K562 (cell line): Measurements from ENCODE around the gene RALGPS1. TPM values are rescaled to one million over a fixed set of nuclear protein-coding genes. Genes with fewer than 3 reads are reported as not detected.

Experiments
- ATAC-seq: fragments of 200-7000 bp; cut with Tn5 transposase; 3 replicates; pipeline ENCODE4 v1.9.1; 2020; ENCODE audit warnings: moderate library complexity
- BruUV-seq: library from RNA; stranded (reverse); fragments of 400-500 nt; replicated peaks from 2 replicates; lab custom pipeline; 2021; lab: Mats Ljungman, UMichigan
- CTCF ChIA-PET: fragments of 300-600 bp; formaldehyde crosslinking; extraction: SDS; loops from one replicate; lab custom pipeline; 2021; ENCODE audit warnings: low intra/inter-chr PET ratio; lab: Yijun Ruan, JAX
- POLR2A ChIA-PET: fragments of 300-600, 350-650 bp; sonication (Branson Sonifier 250); formaldehyde crosslinking; extraction: SDS; loops from one replicate; lab custom pipeline; 2021; ENCODE audit warnings: antibody characterized with exemption, inconsistent platforms; lab: Yijun Ruan, JAX
- DNase-seq, 4 experiments: peaks; one replicate each; pipeline versions ENCODE4 v3.0.0 to v3.0.0-alpha.2; 2011 to 2018; ENCODE audit warnings: low spot score in 3 of 4, mixed read lengths in 3 of 4; ENCODE audit errors: extremely low read depth in 1 of 4
- FAIRE-seq: peaks from 2 replicates; lab custom pipeline; 2011; peaks lifted over from hg19 to GRCh38; lab: Jason Lieb, UNC
- H2AFZ ChIP-seq: 2 replicates; pipeline ENCODE4 v1.6.0; 2011; ENCODE audit warnings: low read depth, low read length, control low read depth, inconsistent platforms
- H3K27ac ChIP-seq: fragments of 200-600 bp; 3 replicates; pipeline ENCODE4 v1.8.0; 2011; ENCODE audit warnings: low read depth, mild to moderate bottlenecking, control low read depth, inconsistent platforms, low read length, moderate library complexity, mixed read lengths; ENCODE audit errors: extremely low read depth
- H3K27me3 ChIP-seq, 2 experiments: fragments of 300-600 bp in 1 of 2; 2 replicates in 1 of 2; 3 replicates in 1 of 2; pipeline versions ENCODE4 v1.6.0 to v1.8.0; 2011; ENCODE audit warnings: inconsistent platforms in 2 of 2, low read length in 2 of 2, mild to moderate bottlenecking in 1 of 2, mixed read lengths in 1 of 2, moderate library complexity in 1 of 2; ENCODE audit not compliant: control insufficient read depth in 2 of 2, insufficient read depth in 2 of 2
- H3K36me3 ChIP-seq: fragments of 300-600 bp; 3 replicates; pipeline ENCODE4 v1.8.0; 2011; ENCODE audit warnings: mild to moderate bottlenecking, low read length, inconsistent platforms; ENCODE audit not compliant: control insufficient read depth, insufficient read depth
- H3K4me1 ChIP-seq, 2 experiments: fragments of 200-600 bp in 1 of 2; replicated peaks in 1 of 2; 2 replicates in 1 of 2; 3 replicates in 1 of 2; pipeline versions ENCODE4 v1.5.1 to v1.8.0; 2011; ENCODE audit warnings: inconsistent platforms in 2 of 2, low read length in 2 of 2, mild to moderate bottlenecking in 1 of 2, mixed read lengths in 1 of 2, moderate library complexity in 1 of 2; ENCODE audit not compliant: control insufficient read depth in 2 of 2, insufficient read depth in 2 of 2
- H3K4me2 ChIP-seq: 2 replicates; pipeline ENCODE4 v1.6.1; 2011; ENCODE audit warnings: low read length, control low read depth, inconsistent platforms, mixed read lengths; ENCODE audit not compliant: insufficient read depth
- H3K4me3 ChIP-seq: fragments of 200-600 bp; sonication (generic), shearing (Covaris generic); 2 replicates; pipeline ENCODE4 v1.5.1; 2016; ENCODE audit warnings: control low read depth, inconsistent platforms
- H3K79me2 ChIP-seq: fragments of 200-600 bp; 3 replicates; pipeline ENCODE4 v1.8.0; 2011; ENCODE audit warnings: low read length, inconsistent platforms; ENCODE audit not compliant: control insufficient read depth, insufficient read depth
- H3K9ac ChIP-seq, 2 experiments: 2 replicates each; pipeline versions ENCODE4 v1.6.0 to v1.6.1; 2011; ENCODE audit warnings: low read depth in 2 of 2, low read length in 2 of 2, control low read depth in 1 of 2, inconsistent platforms in 1 of 2, mild to moderate bottlenecking in 1 of 2, mixed read lengths in 1 of 2; ENCODE audit not compliant: insufficient read depth in 1 of 2
- H3K9me1 ChIP-seq: one replicate; pipeline ENCODE4 v1.6.0; 2011; ENCODE audit warnings: inconsistent platforms, mild to moderate bottlenecking, low read length, moderate library complexity; ENCODE audit not compliant: control insufficient read depth, insufficient read depth
- H3K9me3 ChIP-seq: replicated peaks from 2 replicates; pipeline ENCODE4 v1.5.1; 2011; ENCODE audit warnings: low read depth, low read length, inconsistent platforms; ENCODE audit not compliant: control insufficient read depth, insufficient read depth
- H4K20me1 ChIP-seq: replicated peaks from 2 replicates; pipeline ENCODE4 v1.6.1; 2011; ENCODE audit warnings: low read length, inconsistent platforms, mixed read lengths; ENCODE audit not compliant: control insufficient read depth, insufficient read depth
- BRD4 ChIP-seq: fragments of 200-600 bp; sonication (generic); IDR thresholded peaks from 2 replicates; pipeline ENCODE4 v1.6.1; 2017; ENCODE audit warnings: inconsistent platforms
- CHD1 ChIP-seq: fragments of 200-600 bp; sonication (generic); IDR thresholded peaks from one replicate; pipeline ENCODE4 v1.6.1; 2012; ENCODE audit warnings: mild to moderate bottlenecking, moderate library complexity, low read length, inconsistent platforms
- ETV5 ChIP-seq: sonication (generic); formaldehyde crosslinking; IDR thresholded peaks from 2 replicates; pipeline ENCODE4 v1.4.0; 2020; ENCODE audit warnings: low read depth, mild to moderate bottlenecking, missing genetic modification reagents
- EWSR1 ChIP-seq: fragments of 450-650 bp; IDR thresholded peaks from 2 replicates; pipeline ENCODE4 v1.6.1; 2018; ENCODE audit warnings: borderline replicate concordance, mild to moderate bottlenecking, low read depth, moderate library complexity; ENCODE audit not compliant: partially characterized antibody
- FOXM1 ChIP-seq, 2 experiments: fragments of 450-650 bp in 1 of 2; sonication (generic) in 1 of 2; formaldehyde crosslinking in 1 of 2; IDR thresholded peaks; 2 replicates each; pipeline versions ENCODE4 v1.6.1 to v1.9.0; 2017 to 2022; ENCODE audit warnings: low read depth in 2 of 2, mild to moderate bottlenecking in 2 of 2, missing genetic modification reagents in 1 of 2, moderate library complexity in 1 of 2
- IFI16 ChIP-seq: fragments of 250-450 bp; sonication (Bioruptor Pico); IDR thresholded peaks from 2 replicates; pipeline ENCODE4 v2.1.2; 2022; ENCODE audit warnings: mild to moderate bottlenecking, inconsistent platforms
- NKRF ChIP-seq: fragments of 450-650 bp; IDR thresholded peaks from 2 replicates; pipeline ENCODE4 v1.6.1; 2016; ENCODE audit warnings: borderline replicate concordance
- SLC30A9 ChIP-seq: fragments of 250-450 bp; sonication (Bioruptor Pico); IDR thresholded peaks from 2 replicates; pipeline ENCODE4 v1.8.0; 2022; ENCODE audit warnings: mild to moderate bottlenecking, moderate library complexity
- SMARCB1 ChIP-seq: IDR thresholded peaks from 2 replicates; pipeline ENCODE4 v1.6.1; 2011; ENCODE audit warnings: improper control_type of control experiment, low read depth; ENCODE audit not compliant: insufficient read length
- SRSF1 ChIP-seq: fragments of 200-400 bp; formaldehyde crosslinking; IDR thresholded peaks from 2 replicates; pipeline ENCODE4 v1.6.1; 2017; ENCODE audit warnings: mild to moderate bottlenecking, low read depth, low read length, moderate library complexity
- SRSF3 ChIP-seq: fragments of 200-400 bp; formaldehyde crosslinking; IDR thresholded peaks from 2 replicates; pipeline ENCODE4 v1.6.1; 2016; ENCODE audit warnings: mild to moderate bottlenecking, low read length, moderate library complexity; ENCODE audit not compliant: insufficient read depth
- TSC22D4 ChIP-seq: fragments of 450-650 bp; IDR thresholded peaks from 2 replicates; pipeline ENCODE4 v1.6.1; 2016; ENCODE audit warnings: missing genetic modification characterization, missing biosample characterization, control low read depth
- UBTF ChIP-seq, 2 experiments: IDR thresholded peaks; 2 replicates each; pipeline ENCODE4 v1.6.1; 2012; ENCODE audit warnings: improper control_type of control experiment in 2 of 2, low read depth in 2 of 2, low read length in 2 of 2, borderline replicate concordance in 1 of 2
- ZKSCAN1 ChIP-seq: fragments of 150-350 bp; IDR thresholded peaks from 2 replicates; pipeline ENCODE4 v1.6.1; 2016; ENCODE audit warnings: low read depth, low read length
- ZNF408 ChIP-seq: fragments of 250-450 bp; sonication (Bioruptor Pico); IDR thresholded peaks from 2 replicates; pipeline ENCODE4 v1.4.0; 2020; ENCODE audit warnings: low read depth, mild to moderate bottlenecking, moderate library complexity
- ZNF696 ChIP-seq: fragments of 250-450 bp; sonication (Bioruptor Pico); conservative IDR thresholded peaks from 2 replicates; pipeline ENCODE4 v1.4.0; 2020; ENCODE audit warnings: mild to moderate bottlenecking, moderate library complexity
- WGBS: fragments of 100-300 bp; shearing (Covaris generic); methylation state at CpG from one replicate; pipeline ENCODE4 v1.1.6; 2016; ENCODE audit warnings: low coverage, mixed read lengths; ENCODE audit not compliant: insufficient coverage; ENCODE audit errors: missing lambda C conversion rate; 5-methylcytosine and 5-hydroxymethylcytosine counted together
- in situ Hi-C: fragments of 300-500 bp; cut with MboI; formaldehyde crosslinking; loops from 4 replicates; pipeline ENCODE4 v1.15.0; 2018; ENCODE audit warnings: inconsistent platforms, mixed read lengths
- intact Hi-C: fragments of 100-400 bp; cut with micrococcal nuclease; formaldehyde crosslinking; loops from 2 replicates; pipeline ENCODE4 v1.14.2; 2022
- polyA plus RNA-seq, 8 experiments: library from polyadenylated mRNA; depleted of rRNA in 4 of 8; stranded (reverse) in 5 of 8; unstranded in 3 of 8; fragments of >200 nt; fragmentation: Nextera tagmentation in 2 of 8; fragmentation: Illumina TruSeq in 1 of 8; extraction: Ambion mirVana in 2 of 8; extraction: Trizol in 1 of 8; gene quantifications; 2 replicates each; pipeline versions ENCODE4 v1.2.1 to v1.2.3, GENCODE V29; 2011 to 2014; ENCODE audit warnings: inconsistent platforms in 1 of 8, missing spikeins in 1 of 8
- total RNA-seq, 7 experiments: library from RNA; depleted of rRNA in 6 of 7; stranded (reverse); fragments of >200 nt in 6 of 7; fragmentation: Illumina TruSeq in 2 of 7; extraction: Trizol in 2 of 7; gene quantifications; 2 replicates each; pipeline versions ENCODE4 v1.2.1 to v1.2.3, GENCODE V29; 2011 to 2021; ENCODE audit warnings: low replicate concordance in 1 of 7
- TF ChIP-seq, protein P1 (sequence below): fragments of 250-450 bp; sonication (Bioruptor Pico); IDR thresholded peaks from 2 replicates; pipeline ENCODE4 v1.9.0; 2021; ENCODE audit warnings: mild to moderate bottlenecking

Gene RALGPS1
- total and polyA plus RNA-seq, 9 of the 15 experiments (the other 6 are each of a cell fraction or from before 2014, with no cell fraction given) = 0.04 to 2.6 (median 1.5) TPM

GRCh38 chr9:127106466-127106855 is 191.9 kb downstream of the RALGPS1 start:
- WGBS = 2% methylated on average over 4 of the region's 4 CpGs
- CTCF ChIA-PET = no interaction called here
- DNase-seq (no peak), FAIRE-seq (no peak), ATAC-seq (no peak)
- H4K20me1 ChIP-seq = no peaks in the 10 kb centered on the region
- no peaks in the 10 kb centered on the region for H3K9me3 ChIP-seq
- no peaks in the 10 kb centered on the region for H3K79me2 ChIP-seq
- H3K4me1 ChIP-seq = no peaks in the 10 kb centered on the region; a peak in 1 of 5 replicates
- in situ Hi-C loops (no loop called here), intact Hi-C loops (no loop called here)
- H3K4me3 ChIP-seq = no peak overlapping the region
- no peak overlapping the region for H3K9ac ChIP-seq
- BruUV-seq = no TSS peak
- H3K27me3 ChIP-seq = peaks cover 17 to 50% of the 10 kb centered on the region in 2 experiments
- H2AFZ ChIP-seq = no peak overlapping the region
- POLR2A ChIA-PET = interaction anchor here (1.6 kb wide), 1 partner anchor 30 kb away, joined by 3 read pairs; no protein-coding TSS in a partner anchor
- no peaks in the 10 kb centered on the region for H3K36me3 ChIP-seq
- H3K9me1 ChIP-seq = no peaks in the 10 kb centered on the region
- no peak overlapping the region for H3K4me2 ChIP-seq
- no peak overlapping the region for H3K27ac ChIP-seq
- TF ChIP-seq SRSF3 (no peak), ETV5 (CRISPR knock-in tag) (no peak), CHD1 (no peak), SLC30A9 (CRISPR knock-in tag) (no peak), SMARCB1 (no peak), IFI16 (CRISPR knock-in tag) (no peak), BRD4 (no peak), TSC22D4 (tag) (no peak), UBTF (IDR thresholded peaks at IDR 0.05; ENCODE audit: borderline replicate concordance in 1 of 2, low read depth in 2 of 2, low read length in 2 of 2) (no peak), ZNF696 (CRISPR knock-in tag) (no peak), EWSR1 (no peak), FOXM1 (IDR thresholded peaks at IDR 0.05; ENCODE audit: low read depth) (no peak), FOXM1 (CRISPR knock-in tag; IDR thresholded peaks at IDR 0.05; ENCODE audit: low read depth) (no peak), SRSF1 (no peak), ZNF408 (CRISPR knock-in tag) (no peak), ZKSCAN1 (no peak), NKRF (no peak)
- TF ChIP-seq, protein P1, sequence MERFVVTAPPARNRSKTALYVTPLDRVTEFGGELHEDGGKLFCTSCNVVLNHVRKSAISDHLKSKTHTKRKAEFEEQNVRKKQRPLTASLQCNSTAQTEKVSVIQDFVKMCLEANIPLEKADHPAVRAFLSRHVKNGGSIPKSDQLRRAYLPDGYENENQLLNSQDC (CRISPR knock-in tag) = no peak
